HepG2 (cell line): ENCODE measurements around the gene LTA. TPM values are rescaled to one million over a fixed set of nuclear protein-coding genes. Genes with fewer than 3 reads are reported as not detected.

ENCODE experiments used
- CBX5 ChIP-seq: sonication (generic); formaldehyde crosslinking; IDR thresholded peaks from 2 replicates; pipeline ENCODE4 v1.4.0; 2020; ENCODE audit warnings: missing genetic modification reagents, borderline replicate concordance
- ELF1 ChIP-seq: sonication (generic); formaldehyde crosslinking; IDR thresholded peaks from 2 replicates; pipeline ENCODE4 v1.4.0; 2020; ENCODE audit warnings: missing genetic modification reagents
- HOXA3 ChIP-seq: sonication (generic); formaldehyde crosslinking; IDR thresholded peaks from 2 replicates; pipeline ENCODE4 v1.5.0; 2020; ENCODE audit warnings: missing genetic modification reagents
- NFIB ChIP-seq: sonication (generic); formaldehyde crosslinking; IDR thresholded peaks from 2 replicates; pipeline ENCODE4 v1.9.0; 2021; ENCODE audit warnings: missing genetic modification reagents, mild to moderate bottlenecking, borderline replicate concordance
- NFKB2 ChIP-seq: sonication (generic); formaldehyde crosslinking; IDR thresholded peaks from 2 replicates; pipeline ENCODE4 v1.4.0; 2020; ENCODE audit warnings: missing genetic modification reagents, borderline replicate concordance
- RXRB ChIP-seq: IDR thresholded peaks from 2 replicates; pipeline ENCODE4 v1.6.1; 2016; ENCODE audit warnings: borderline replicate concordance, missing genetic modification reagents, missing compliant biosample characterization
- SMAD1 ChIP-seq: sonication (generic); formaldehyde crosslinking; IDR thresholded peaks from 2 replicates; pipeline ENCODE4 v1.4.0; 2020; ENCODE audit warnings: missing genetic modification reagents, low read depth, mild to moderate bottlenecking, borderline replicate concordance
- XRCC5 ChIP-seq: fragments of 200-400 bp; formaldehyde crosslinking; optimal IDR thresholded peaks from 2 replicates; pipeline ENCODE3; 2017; ENCODE audit warnings: mild to moderate bottlenecking, low read length
- ZNF883 ChIP-seq: sonication (generic); formaldehyde crosslinking; IDR thresholded peaks from 2 replicates; pipeline ENCODE4 v1.5.1; 2020; ENCODE audit warnings: mild to moderate bottlenecking, missing genetic modification reagents; ENCODE audit errors: not compliant biosample characterization
- polyA plus RNA-seq, 8 experiments: library from polyadenylated mRNA; depleted of rRNA in 3 of 8; stranded (reverse) in 7 of 8; unstranded in 1 of 8; fragments of >200 nt; fragmentation: Illumina TruSeq in 4 of 8; extraction: Trizol in 4 of 8; gene quantifications; 2 replicates each; pipeline versions ENCODE4 v1.2.1 to v1.2.3, GENCODE V29; 2011 to 2016; ENCODE audit warnings: low read depth in 4 of 8, missing spikeins in 1 of 8, mixed read lengths in 1 of 8; ENCODE audit not compliant: insufficient read depth in 1 of 8
- total RNA-seq, 5 experiments: library from RNA; depleted of rRNA; stranded (reverse); fragments of >200 nt; fragmentation: Illumina TruSeq; extraction: Trizol; gene quantifications; 2 replicates each; pipeline ENCODE4 v1.2.3, GENCODE V29; 2016; ENCODE audit warnings: low read depth in 1 of 5
- TF ChIP-seq, protein P1 (sequence below): IDR thresholded peaks from 2 replicates; pipeline ENCODE4 v1.4.0; 2020; ENCODE audit warnings: mild to moderate bottlenecking, missing genetic modification reagents
- TF ChIP-seq, protein P2 (sequence below): sonication (generic); formaldehyde crosslinking; IDR thresholded peaks from 2 replicates; pipeline ENCODE4 v1.4.0; 2020; ENCODE audit warnings: missing genetic modification reagents
- TF ChIP-seq, protein P3 (sequence below), 2 experiments: IDR thresholded peaks; 2 replicates each; pipeline ENCODE4 v1.6.1; 2011 to 2012; ENCODE audit warnings: low read length in 2 of 2, borderline replicate concordance in 1 of 2, low read depth in 1 of 2, mild to moderate bottlenecking in 1 of 2, moderate library complexity in 1 of 2

The LTA gene
- total and polyA plus RNA-seq, 2 of the 13 experiments (the other 11 are each of a cell fraction or from before 2014, with no cell fraction given): 0.09 TPM; not detected in 1

DNA sequence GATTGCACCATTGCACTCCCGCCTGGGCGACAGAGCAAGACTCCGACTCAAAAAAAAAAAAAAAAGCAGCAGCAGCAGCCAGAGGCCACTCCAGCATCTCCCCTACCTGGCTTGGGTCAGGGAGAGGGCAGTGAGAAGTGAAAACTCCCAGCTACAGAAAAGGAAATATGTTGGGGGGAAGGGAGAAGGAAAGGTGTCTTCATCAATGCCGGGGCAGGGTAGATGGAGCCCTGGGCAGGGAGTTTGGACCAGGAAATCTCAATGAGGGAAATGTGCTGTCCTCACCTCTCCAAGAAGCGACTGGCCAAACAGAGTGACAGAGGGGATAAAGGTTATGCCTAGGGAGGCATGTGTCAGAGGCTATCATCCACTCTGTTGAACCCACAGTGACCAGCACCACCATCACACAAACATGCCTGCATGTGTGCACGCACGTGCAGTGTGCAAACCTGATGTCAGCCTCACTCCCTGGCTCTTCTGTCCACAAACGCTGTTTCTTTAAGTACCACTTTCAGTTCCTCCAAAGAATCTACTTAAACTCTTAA, 42.1 kb downstream of the LTA start (continued):
- no peak for TF ChIP-seq SMAD1 (CRISPR knock-in tag)
- TF ChIP-seq, protein P1, sequence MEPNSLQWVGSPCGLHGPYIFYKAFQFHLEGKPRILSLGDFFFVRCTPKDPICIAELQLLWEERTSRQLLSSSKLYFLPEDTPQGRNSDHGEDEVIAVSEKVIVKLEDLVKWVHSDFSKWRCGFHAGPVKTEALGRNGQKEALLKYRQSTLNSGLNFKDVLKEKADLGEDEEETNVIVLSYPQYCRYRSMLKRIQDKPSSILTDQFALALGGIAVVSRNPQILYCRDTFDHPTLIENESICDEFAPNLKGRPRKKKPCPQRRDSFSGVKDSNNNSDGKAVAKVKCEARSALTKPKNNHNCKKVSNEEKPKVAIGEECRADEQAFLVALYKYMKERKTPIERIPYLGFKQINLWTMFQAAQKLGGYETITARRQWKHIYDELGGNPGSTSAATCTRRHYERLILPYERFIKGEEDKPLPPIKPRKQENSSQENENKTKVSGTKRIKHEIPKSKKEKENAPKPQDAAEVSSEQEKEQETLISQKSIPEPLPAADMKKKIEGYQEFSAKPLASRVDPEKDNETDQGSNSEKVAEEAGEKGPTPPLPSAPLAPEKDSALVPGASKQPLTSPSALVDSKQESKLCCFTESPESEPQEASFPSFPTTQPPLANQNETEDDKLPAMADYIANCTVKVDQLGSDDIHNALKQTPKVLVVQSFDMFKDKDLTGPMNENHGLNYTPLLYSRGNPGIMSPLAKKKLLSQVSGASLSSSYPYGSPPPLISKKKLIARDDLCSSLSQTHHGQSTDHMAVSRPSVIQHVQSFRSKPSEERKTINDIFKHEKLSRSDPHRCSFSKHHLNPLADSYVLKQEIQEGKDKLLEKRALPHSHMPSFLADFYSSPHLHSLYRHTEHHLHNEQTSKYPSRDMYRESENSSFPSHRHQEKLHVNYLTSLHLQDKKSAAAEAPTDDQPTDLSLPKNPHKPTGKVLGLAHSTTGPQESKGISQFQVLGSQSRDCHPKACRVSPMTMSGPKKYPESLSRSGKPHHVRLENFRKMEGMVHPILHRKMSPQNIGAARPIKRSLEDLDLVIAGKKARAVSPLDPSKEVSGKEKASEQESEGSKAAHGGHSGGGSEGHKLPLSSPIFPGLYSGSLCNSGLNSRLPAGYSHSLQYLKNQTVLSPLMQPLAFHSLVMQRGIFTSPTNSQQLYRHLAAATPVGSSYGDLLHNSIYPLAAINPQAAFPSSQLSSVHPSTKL (CRISPR knock-in tag): no peak
- TF ChIP-seq, protein P2, sequence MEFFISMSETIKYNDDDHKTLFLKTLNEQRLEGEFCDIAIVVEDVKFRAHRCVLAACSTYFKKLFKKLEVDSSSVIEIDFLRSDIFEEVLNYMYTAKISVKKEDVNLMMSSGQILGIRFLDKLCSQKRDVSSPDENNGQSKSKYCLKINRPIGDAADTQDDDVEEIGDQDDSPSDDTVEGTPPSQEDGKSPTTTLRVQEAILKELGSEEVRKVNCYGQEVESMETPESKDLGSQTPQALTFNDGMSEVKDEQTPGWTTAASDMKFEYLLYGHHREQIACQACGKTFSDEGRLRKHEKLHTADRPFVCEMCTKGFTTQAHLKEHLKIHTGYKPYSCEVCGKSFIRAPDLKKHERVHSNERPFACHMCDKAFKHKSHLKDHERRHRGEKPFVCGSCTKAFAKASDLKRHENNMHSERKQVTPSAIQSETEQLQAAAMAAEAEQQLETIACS (CRISPR knock-in tag): no peak
- no peak; the same call in 1 of the 2 replicates for TF ChIP-seq ELF1 (CRISPR knock-in tag)
- TF ChIP-seq, protein P3, sequence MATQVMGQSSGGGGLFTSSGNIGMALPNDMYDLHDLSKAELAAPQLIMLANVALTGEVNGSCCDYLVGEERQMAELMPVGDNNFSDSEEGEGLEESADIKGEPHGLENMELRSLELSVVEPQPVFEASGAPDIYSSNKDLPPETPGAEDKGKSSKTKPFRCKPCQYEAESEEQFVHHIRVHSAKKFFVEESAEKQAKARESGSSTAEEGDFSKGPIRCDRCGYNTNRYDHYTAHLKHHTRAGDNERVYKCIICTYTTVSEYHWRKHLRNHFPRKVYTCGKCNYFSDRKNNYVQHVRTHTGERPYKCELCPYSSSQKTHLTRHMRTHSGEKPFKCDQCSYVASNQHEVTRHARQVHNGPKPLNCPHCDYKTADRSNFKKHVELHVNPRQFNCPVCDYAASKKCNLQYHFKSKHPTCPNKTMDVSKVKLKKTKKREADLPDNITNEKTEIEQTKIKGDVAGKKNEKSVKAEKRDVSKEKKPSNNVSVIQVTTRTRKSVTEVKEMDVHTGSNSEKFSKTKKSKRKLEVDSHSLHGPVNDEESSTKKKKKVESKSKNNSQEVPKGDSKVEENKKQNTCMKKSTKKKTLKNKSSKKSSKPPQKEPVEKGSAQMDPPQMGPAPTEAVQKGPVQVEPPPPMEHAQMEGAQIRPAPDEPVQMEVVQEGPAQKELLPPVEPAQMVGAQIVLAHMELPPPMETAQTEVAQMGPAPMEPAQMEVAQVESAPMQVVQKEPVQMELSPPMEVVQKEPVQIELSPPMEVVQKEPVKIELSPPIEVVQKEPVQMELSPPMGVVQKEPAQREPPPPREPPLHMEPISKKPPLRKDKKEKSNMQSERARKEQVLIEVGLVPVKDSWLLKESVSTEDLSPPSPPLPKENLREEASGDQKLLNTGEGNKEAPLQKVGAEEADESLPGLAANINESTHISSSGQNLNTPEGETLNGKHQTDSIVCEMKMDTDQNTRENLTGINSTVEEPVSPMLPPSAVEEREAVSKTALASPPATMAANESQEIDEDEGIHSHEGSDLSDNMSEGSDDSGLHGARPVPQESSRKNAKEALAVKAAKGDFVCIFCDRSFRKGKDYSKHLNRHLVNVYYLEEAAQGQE (IDR thresholded peaks at IDR 0.05; ENCODE audit: borderline replicate concordance in 1 of 2, low read depth in 1 of 2, low read length in 2 of 2): no peak
- no peak for TF ChIP-seq CBX5 (CRISPR knock-in tag)
- TF ChIP-seq ZNF883 (CRISPR knock-in tag): no peak
- no peak for TF ChIP-seq RXRB
- no peak; the same call in 1 of the 2 replicates for TF ChIP-seq HOXA3 (CRISPR knock-in tag)
- TF ChIP-seq NFIB (CRISPR knock-in tag): no peak
- TF ChIP-seq XRCC5: no peak
- TF ChIP-seq NFKB2 (CRISPR knock-in tag): peak; percentile 37; the same call in 1 of the 2 replicates
